ENCODE data around the gene SLC22A23.

SLC22A23 gene

DNA sequence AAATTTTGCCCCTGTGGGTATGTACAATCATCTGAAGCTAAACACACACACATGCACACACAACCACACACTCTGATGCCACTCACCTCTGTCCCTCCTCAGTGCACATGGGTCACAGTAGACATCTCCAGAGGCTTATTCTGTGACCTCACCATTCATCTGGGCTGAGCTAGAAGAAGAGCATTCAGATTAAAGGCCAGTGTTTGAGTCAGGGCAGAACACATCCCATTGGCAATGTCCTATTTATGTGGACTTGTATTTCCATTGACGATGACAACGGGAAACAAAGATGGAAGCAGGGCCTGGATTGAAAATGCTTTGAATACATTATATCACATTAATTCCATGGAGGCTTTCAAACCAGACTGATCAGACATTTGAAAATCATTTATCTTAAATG, 26.8 kb upstream of the SLC22A23 start:
- TF ChIP-seq, protein P1, sequence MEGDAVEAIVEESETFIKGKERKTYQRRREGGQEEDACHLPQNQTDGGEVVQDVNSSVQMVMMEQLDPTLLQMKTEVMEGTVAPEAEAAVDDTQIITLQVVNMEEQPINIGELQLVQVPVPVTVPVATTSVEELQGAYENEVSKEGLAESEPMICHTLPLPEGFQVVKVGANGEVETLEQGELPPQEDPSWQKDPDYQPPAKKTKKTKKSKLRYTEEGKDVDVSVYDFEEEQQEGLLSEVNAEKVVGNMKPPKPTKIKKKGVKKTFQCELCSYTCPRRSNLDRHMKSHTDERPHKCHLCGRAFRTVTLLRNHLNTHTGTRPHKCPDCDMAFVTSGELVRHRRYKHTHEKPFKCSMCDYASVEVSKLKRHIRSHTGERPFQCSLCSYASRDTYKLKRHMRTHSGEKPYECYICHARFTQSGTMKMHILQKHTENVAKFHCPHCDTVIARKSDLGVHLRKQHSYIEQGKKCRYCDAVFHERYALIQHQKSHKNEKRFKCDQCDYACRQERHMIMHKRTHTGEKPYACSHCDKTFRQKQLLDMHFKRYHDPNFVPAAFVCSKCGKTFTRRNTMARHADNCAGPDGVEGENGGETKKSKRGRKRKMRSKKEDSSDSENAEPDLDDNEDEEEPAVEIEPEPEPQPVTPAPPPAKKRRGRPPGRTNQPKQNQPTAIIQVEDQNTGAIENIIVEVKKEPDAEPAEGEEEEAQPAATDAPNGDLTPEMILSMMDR (IDR thresholded peaks at IDR 0.05; ENCODE audit: insufficient read depth, low read length, poor library complexity, severe bottlenecking): no peak
- H3K4me3 ChIP-seq (replicated peaks; ENCODE audit: low read depth, low read length): no peak overlapping the region
- H3K36me3 ChIP-seq (ENCODE audit: control insufficient read depth, insufficient read depth, low read length): no peaks in the 10 kb centered on the region
- DNase-seq (ENCODE audit: extremely low read depth, insufficient read length): no peak
- H3K27me3 ChIP-seq (replicated peaks; ENCODE audit: control insufficient read depth, insufficient read depth, low read length): peaks cover 2% of the 10 kb centered on the region; the same call in 1 of the 2 replicates

DNA sequence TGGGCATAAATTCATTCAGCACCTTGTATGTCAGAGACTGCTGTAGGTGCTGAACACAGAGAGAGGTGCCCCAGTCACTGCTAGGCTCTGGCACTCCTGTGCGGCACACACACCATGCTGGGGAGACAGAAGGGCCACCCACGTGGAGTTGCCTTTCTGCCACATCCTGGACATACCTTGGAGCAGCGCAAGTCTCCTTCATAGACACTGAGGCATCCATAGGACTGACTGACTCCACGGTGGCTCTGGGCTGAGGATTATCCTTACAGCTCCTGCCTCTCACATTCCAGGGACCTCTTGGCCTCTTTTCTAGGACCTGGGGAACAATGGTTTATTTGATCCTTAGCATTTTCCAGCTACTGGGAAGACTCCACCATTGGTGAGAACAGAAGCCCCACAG, 26.0 kb upstream of the SLC22A23 start:
- TF ChIP-seq, protein P1 (IDR thresholded peaks at IDR 0.05; ENCODE audit: insufficient read depth, low read length, poor library complexity, severe bottlenecking): no peak
- H3K4me3 ChIP-seq (replicated peaks; ENCODE audit: low read depth, low read length): no peak overlapping the region

DNA sequence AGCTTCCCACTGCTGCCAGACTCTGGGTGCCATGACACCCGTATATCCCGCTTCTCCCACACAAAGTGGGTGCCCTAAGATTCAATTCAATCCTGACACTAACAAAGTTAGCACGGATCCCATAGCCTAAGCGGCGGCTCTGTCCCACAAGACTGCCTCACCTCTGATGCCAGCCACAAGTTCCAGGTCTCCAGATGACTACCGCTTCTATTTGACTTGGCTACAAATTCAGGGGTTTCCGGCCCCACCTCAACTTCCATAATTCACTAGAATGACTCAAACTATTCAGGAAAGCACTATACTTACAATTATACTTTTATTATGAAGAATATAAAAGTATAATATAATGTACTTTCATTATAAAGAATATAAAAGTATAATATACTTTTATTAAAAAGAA, 24.8 kb upstream of the SLC22A23 start:
- DNase-seq (ENCODE audit: extremely low read depth, insufficient read length): no peak
- Histone ChIP-seq H3K4me3 (replicated peaks; ENCODE audit: low read depth, low read length) (no peak overlapping the region), H3K27me3 (replicated peaks; ENCODE audit: control insufficient read depth, insufficient read depth, low read length) (no peaks in the 10 kb centered on the region), H3K36me3 (ENCODE audit: control insufficient read depth, insufficient read depth, low read length) (no peaks in the 10 kb centered on the region)
- TF ChIP-seq, protein P1 (IDR thresholded peaks at IDR 0.05; ENCODE audit: insufficient read depth, low read length, poor library complexity, severe bottlenecking): no peak

More for the DNA sequence above, 26.0 kb upstream of the SLC22A23 start:
- DNase-seq (ENCODE audit: extremely low read depth, insufficient read length): no peak
- peaks cover 2% of the 10 kb centered on the region; the same call in 1 of the 2 replicates for H3K27me3 ChIP-seq (replicated peaks; ENCODE audit: control insufficient read depth, insufficient read depth, low read length)
- no peaks in the 10 kb centered on the region for H3K36me3 ChIP-seq (ENCODE audit: control insufficient read depth, insufficient read depth, low read length)

DNA sequence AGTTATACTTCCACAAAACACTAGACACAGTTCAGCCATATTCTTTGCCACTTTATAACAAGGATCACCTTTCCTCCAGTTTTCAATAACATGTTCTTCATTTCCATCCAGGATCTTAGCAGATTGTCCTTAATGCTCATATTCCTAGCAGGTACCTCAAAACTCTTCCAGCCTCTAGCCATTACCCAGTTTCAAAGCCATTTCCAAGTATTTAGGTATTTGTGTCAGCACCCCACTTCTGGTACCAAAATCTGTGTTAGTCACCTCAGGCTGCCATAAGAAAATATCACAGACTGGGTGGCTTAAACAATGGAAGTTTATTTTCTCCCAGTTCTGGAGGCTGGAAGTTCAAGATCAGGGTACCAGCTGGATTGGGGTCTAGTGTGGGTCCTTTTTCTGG, 23.2 kb upstream of the SLC22A23 start:
- no peak for DNase-seq (ENCODE audit: extremely low read depth, insufficient read length)
- TF ChIP-seq, protein P1 (IDR thresholded peaks at IDR 0.05; ENCODE audit: insufficient read depth, low read length, poor library complexity, severe bottlenecking): no peak
- H3K27me3 ChIP-seq (replicated peaks; ENCODE audit: control insufficient read depth, insufficient read depth, low read length): no peaks in the 10 kb centered on the region
- no peaks in the 10 kb centered on the region for H3K36me3 ChIP-seq (ENCODE audit: control insufficient read depth, insufficient read depth, low read length)
- no peak overlapping the region for H3K4me3 ChIP-seq (replicated peaks; ENCODE audit: low read depth, low read length)

DNA sequence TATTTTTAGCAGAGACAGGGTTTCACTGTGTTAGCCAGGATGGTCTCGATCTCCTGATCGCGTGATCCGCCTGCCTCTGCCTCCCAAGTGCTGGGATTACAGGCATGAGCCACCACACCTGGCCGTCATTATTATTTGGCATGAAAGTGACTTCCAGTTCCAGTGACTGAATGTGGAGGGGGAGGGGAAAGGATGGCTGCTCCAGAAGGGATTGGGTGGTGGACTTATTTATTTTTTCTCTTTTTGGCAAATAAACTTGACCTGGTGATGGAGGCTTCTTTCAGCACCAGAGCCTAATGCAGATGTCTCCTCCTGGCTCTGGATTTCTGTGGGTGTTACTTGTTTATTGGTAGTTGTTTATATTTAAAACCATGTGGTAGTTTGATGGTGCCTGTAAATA, 16.9 kb upstream of the SLC22A23 start:
- Histone ChIP-seq H3K27me3 (replicated peaks; ENCODE audit: control insufficient read depth, insufficient read depth, low read length) (no peaks in the 10 kb centered on the region; the same call in 1 of the 2 replicates), H3K36me3 (ENCODE audit: control insufficient read depth, insufficient read depth, low read length) (no peaks in the 10 kb centered on the region), H3K4me3 (replicated peaks; ENCODE audit: low read depth, low read length) (no peak overlapping the region)
- DNase-seq (ENCODE audit: extremely low read depth, insufficient read length): no peak
- TF ChIP-seq, protein P1 (IDR thresholded peaks at IDR 0.05; ENCODE audit: insufficient read depth, low read length, poor library complexity, severe bottlenecking): no peak

DNA sequence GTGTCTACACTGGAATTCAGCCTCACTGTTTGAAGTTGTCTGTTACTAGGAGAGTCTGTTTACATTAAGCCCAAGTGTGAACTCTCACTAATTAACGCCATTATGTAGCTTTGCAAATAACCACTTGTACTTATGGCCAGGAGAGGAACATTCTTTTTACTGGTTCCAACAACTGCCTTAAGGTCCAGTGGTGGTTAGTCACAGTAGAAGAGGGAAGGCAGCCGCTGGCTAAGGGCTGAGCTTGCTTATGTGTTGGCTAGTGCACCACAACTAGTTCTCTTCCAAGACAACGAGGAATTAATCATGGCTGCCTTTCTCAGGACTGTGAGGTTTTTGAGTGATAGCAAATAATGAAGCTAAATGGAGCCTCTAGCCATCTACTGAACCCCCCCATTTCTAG, 14.9 kb upstream of the SLC22A23 start:
- DNase-seq (ENCODE audit: extremely low read depth, insufficient read length): no peak
- TF ChIP-seq, protein P1 (IDR thresholded peaks at IDR 0.05; ENCODE audit: insufficient read depth, low read length, poor library complexity, severe bottlenecking): no peak
- Histone ChIP-seq H3K4me3 (replicated peaks; ENCODE audit: low read depth, low read length) (no peak overlapping the region), H3K27me3 (replicated peaks; ENCODE audit: control insufficient read depth, insufficient read depth, low read length) (no peaks in the 10 kb centered on the region; the same call in none of the 2 replicates), H3K36me3 (ENCODE audit: control insufficient read depth, insufficient read depth, low read length) (no peaks in the 10 kb centered on the region)
